HEK293 (cell line): ENCODE results near the gene CASK.
A peak's percentile ranks its signal among the peaks of the same experiment; 100 is the strongest.

Experiments used
- CTCF ChIA-PET: fragments of 350-600 bp; formaldehyde crosslinking; extraction: SDS; loops from one replicate; lab custom pipeline; 2021; ENCODE audit warnings: antibody characterized with exemption; lab: Yijun Ruan, JAX
- POLR2A ChIA-PET: fragments of 300-600 bp; formaldehyde crosslinking; extraction: SDS; loops from one replicate; lab custom pipeline; 2020; ENCODE audit warnings: antibody characterized with exemption, inconsistent platforms; lab: Yijun Ruan, JAX
- H3K27ac ChIP-seq: fragments of 200-500 bp; sonication (Bioruptor generic); 2 replicates; pipeline ENCODE4 v1.5.1; 2014; ENCODE audit warnings: low read depth, low read length, control low read depth, inconsistent platforms; ENCODE audit errors: extremely low read depth
- H3K36me3 ChIP-seq, 2 experiments: fragments of 200-500 bp in 1 of 2; sonication (Bioruptor generic) in 1 of 2; 1 replicate in 1 of 2; 2 replicates in 1 of 2; pipeline ENCODE4 v1.5.1; 2014 to 2017; ENCODE audit warnings: inconsistent platforms in 2 of 2, low read length in 2 of 2; ENCODE audit not compliant: control insufficient read depth in 2 of 2, insufficient read depth in 1 of 2
- H3K4me1 ChIP-seq: fragments of 200-500 bp; sonication (Bioruptor generic); 2 replicates; pipeline ENCODE4 v1.5.1; 2014; ENCODE audit warnings: mild to moderate bottlenecking, low read length, inconsistent platforms; ENCODE audit not compliant: control insufficient read depth, insufficient read depth
- H3K4me3 ChIP-seq: 2 replicates; pipeline ENCODE4 v1.5.1; 2011; ENCODE audit warnings: low read depth, mild to moderate bottlenecking, control low read depth, low read length, moderate library complexity
- H3K9me3 ChIP-seq: fragments of 200-500 bp; sonication (Bioruptor generic); 2 replicates; pipeline ENCODE4 v1.5.1; 2014; ENCODE audit warnings: low read depth, low read length, inconsistent platforms; ENCODE audit not compliant: control insufficient read depth, insufficient read depth
- FEZF1 ChIP-seq: fragments of 450-650 bp; formaldehyde crosslinking; IDR thresholded peaks from 2 replicates; pipeline ENCODE4 v1.5.1; 2016; ENCODE audit warnings: missing biosample characterization, missing genetic modification characterization
- PRDM1 ChIP-seq: fragments of 450-650 bp; formaldehyde crosslinking; IDR thresholded peaks from 2 replicates; pipeline ENCODE4; 2016; ENCODE audit warnings: missing biosample characterization, missing genetic modification characterization
- SCRT1 ChIP-seq: fragments of 450-650 bp; formaldehyde crosslinking; IDR thresholded peaks from 2 replicates; pipeline ENCODE4 v1.5.1; 2016; ENCODE audit warnings: missing biosample characterization, missing genetic modification characterization, borderline replicate concordance
- SP3 ChIP-seq: fragments of 450-650 bp; formaldehyde crosslinking; IDR thresholded peaks from 2 replicates; pipeline ENCODE4 v1.5.1; 2016; ENCODE audit warnings: missing biosample characterization, missing genetic modification characterization
- SP7 ChIP-seq: fragments of 450-650 bp; formaldehyde crosslinking; IDR thresholded peaks from 2 replicates; pipeline ENCODE4 v1.5.1; 2016; ENCODE audit warnings: missing biosample characterization, missing genetic modification characterization
- YY2 ChIP-seq: fragments of 450-650 bp; formaldehyde crosslinking; IDR thresholded peaks from 2 replicates; pipeline ENCODE4 v1.5.1; 2016; ENCODE audit warnings: missing biosample characterization, missing genetic modification characterization
- ZBTB17 ChIP-seq: fragments of 450-650 bp; formaldehyde crosslinking; IDR thresholded peaks from 2 replicates; pipeline ENCODE4 v1.5.1; 2016; ENCODE audit warnings: missing biosample characterization, missing genetic modification characterization
- ZBTB21 ChIP-seq: fragments of 450-650 bp; formaldehyde crosslinking; IDR thresholded peaks from 2 replicates; pipeline ENCODE4 v1.5.1; 2017; ENCODE audit warnings: missing biosample characterization, missing genetic modification characterization
- ZNF155 ChIP-seq: fragments of 450-650 bp; formaldehyde crosslinking; IDR thresholded peaks from 2 replicates; pipeline ENCODE4 v1.5.1; 2016; ENCODE audit warnings: missing biosample characterization, missing genetic modification characterization
- ZNF366 ChIP-seq: fragments of 450-650 bp; formaldehyde crosslinking; conservative IDR thresholded peaks from 2 replicates; pipeline ENCODE4 v1.5.1; 2016; ENCODE audit warnings: missing biosample characterization, missing genetic modification characterization
- ZNF600 ChIP-seq: fragments of 450-650 bp; formaldehyde crosslinking; IDR thresholded peaks from 2 replicates; pipeline ENCODE4 v1.5.1; 2016; ENCODE audit warnings: missing biosample characterization, missing genetic modification characterization
- ZNF654 ChIP-seq: fragments of 450-650 bp; formaldehyde crosslinking; IDR thresholded peaks from 2 replicates; pipeline ENCODE4 v1.5.1; 2016; ENCODE audit warnings: low read depth, missing biosample characterization, missing genetic modification characterization
- ZNF843 ChIP-seq: fragments of 450-650 bp; formaldehyde crosslinking; IDR thresholded peaks from 2 replicates; pipeline ENCODE4 v1.5.1; 2016; ENCODE audit warnings: missing biosample characterization, missing genetic modification characterization
- ZSCAN23 ChIP-seq: fragments of 450-650 bp; formaldehyde crosslinking; IDR thresholded peaks from 2 replicates; pipeline ENCODE4 v1.5.1; 2016; ENCODE audit warnings: missing biosample characterization, missing genetic modification characterization
- TF ChIP-seq, protein P1 (sequence below): fragments of 450-650 bp; formaldehyde crosslinking; IDR thresholded peaks from 2 replicates; pipeline ENCODE4 v1.5.1; 2017; ENCODE audit warnings: missing biosample characterization, missing genetic modification characterization
- TF ChIP-seq, protein P2 (sequence below): fragments of 450-650 bp; formaldehyde crosslinking; IDR thresholded peaks from 2 replicates; pipeline ENCODE4 v1.5.1; 2017; ENCODE audit warnings: missing biosample characterization, missing genetic modification characterization

Gene CASK

DNA sequence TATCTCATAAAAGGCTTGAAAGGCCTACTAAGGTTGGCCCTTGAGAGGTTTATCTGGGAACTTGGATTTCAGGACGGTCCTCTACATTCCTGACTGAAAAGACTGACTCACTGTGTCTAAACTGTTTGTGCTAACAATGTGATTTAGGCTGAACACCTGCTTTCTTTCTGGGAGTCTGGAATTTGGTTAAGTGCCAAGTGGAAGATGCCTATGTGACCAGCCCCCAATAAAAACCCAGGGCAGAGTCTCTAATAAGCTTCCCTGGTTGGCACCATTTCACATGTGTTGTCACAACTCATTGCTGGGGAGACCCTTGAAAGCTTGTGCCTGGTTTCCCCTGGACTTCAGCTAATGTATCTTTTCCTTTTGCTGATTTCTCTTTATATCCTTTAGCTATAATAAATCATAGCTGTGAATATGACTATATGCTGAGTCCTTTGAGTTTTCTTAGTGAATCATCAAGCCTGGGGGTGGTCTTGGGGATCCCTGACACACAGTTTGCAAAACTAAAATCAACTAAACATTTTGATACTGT lies 144.3 kb downstream of the CASK start (continued):
- TF ChIP-seq ZNF366 (tag by site-specific recombination) (0 out of 2 replicates have a peak, but pooled peaks have one; percentile 25), YY2 (tag by site-specific recombination) (no peak), SP7 (tag by site-specific recombination) (peak; percentile 60)
- TF ChIP-seq, protein P1, sequence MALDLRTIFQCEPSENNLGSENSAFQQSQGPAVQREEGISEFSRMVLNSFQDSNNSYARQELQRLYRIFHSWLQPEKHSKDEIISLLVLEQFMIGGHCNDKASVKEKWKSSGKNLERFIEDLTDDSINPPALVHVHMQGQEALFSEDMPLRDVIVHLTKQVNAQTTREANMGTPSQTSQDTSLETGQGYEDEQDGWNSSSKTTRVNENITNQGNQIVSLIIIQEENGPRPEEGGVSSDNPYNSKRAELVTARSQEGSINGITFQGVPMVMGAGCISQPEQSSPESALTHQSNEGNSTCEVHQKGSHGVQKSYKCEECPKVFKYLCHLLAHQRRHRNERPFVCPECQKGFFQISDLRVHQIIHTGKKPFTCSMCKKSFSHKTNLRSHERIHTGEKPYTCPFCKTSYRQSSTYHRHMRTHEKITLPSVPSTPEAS (tag by site-specific recombination): no peak
- TF ChIP-seq, all 188 proteins: peak for 11

DNA sequence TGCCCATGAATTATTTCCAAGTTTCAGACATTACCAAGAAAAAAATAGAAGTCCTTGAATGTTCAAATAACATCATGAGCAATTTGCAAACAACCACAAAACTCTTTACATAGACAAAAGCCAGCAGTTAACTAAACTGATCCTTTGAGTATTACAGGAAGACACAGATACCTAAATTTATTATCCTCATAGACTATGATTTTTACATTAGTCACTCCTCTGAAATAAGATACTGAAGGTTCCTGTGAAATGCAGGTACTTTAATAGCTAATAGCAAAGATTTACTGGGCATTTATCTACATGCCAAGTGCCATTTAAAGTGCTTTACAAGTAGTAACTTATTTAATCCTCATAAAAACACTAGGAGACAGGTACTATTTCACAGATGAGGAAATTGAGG lies 161.7 kb downstream of the CASK start:
- Histone ChIP-seq H3K27ac (no peak overlapping the region), H3K9me3 (no peaks in the 10 kb centered on the region), H3K4me3 (no peak overlapping the region), H3K4me1 (no peaks in the 10 kb centered on the region)
- POLR2A ChIA-PET: no interaction called here
- CTCF ChIA-PET: no interaction called here
- TF ChIP-seq ZSCAN23 (tag by site-specific recombination): no peak
- TF ChIP-seq ZNF843 (tag by site-specific recombination): peak; percentile 39; the same call in 1 of the 2 replicates
- no peak for TF ChIP-seq ZNF600 (tag by site-specific recombination)
- no peak for TF ChIP-seq ZBTB17 (tag by site-specific recombination)
- TF ChIP-seq, protein P2, sequence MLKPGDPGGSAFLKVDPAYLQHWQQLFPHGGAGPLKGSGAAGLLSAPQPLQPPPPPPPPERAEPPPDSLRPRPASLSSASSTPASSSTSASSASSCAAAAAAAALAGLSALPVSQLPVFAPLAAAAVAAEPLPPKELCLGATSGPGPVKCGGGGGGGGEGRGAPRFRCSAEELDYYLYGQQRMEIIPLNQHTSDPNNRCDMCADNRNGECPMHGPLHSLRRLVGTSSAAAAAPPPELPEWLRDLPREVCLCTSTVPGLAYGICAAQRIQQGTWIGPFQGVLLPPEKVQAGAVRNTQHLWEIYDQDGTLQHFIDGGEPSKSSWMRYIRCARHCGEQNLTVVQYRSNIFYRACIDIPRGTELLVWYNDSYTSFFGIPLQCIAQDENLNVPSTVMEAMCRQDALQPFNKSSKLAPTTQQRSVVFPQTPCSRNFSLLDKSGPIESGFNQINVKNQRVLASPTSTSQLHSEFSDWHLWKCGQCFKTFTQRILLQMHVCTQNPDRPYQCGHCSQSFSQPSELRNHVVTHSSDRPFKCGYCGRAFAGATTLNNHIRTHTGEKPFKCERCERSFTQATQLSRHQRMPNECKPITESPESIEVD (tag by site-specific recombination): 0 out of 2 replicates have a peak, but pooled peaks have one; percentile 36
- TF ChIP-seq FEZF1: peak; percentile 45; the same call in 1 of the 2 replicates
- TF ChIP-seq, all 188 proteins: peak for 3
- H3K36me3 ChIP-seq: no peaks in the 10 kb centered on the region

DNA sequence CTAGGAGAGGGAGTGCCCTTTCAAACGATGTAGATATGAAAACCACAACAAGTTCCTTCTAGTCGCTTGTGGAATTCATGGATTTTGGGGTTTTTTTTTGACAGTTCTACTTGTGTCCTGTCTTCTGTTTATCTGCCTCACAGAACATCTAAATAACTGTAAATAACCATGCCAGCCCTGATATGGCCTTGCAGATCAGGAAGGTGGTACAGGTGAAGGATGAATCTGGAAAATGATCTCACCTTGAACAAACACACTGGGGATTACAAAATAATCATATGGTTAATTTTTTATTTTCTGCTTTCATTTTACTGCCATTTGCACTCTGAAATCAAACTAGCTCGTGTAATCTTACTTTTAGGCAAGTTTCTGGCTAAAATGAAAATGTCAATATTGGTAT lies 162.2 kb downstream of the CASK start:
- TF ChIP-seq SP3 (tag by site-specific recombination) (no peak), ZNF155 (tag by site-specific recombination) (no peak), ZBTB21 (tag by site-specific recombination) (no peak), SCRT1 (tag by site-specific recombination) (no peak)
- Histone ChIP-seq H3K9me3 (no peaks in the 10 kb centered on the region), H3K27ac (no peak overlapping the region), H3K4me3 (no peak overlapping the region), H3K4me1 (no peaks in the 10 kb centered on the region), H3K36me3 (no peaks in the 10 kb centered on the region)
- ChIA-PET CTCF (interaction anchor here (0.7 to 3.4 kb wide), 6 partner anchors 21 to 1215 kb away, joined by 3 to 26 read pairs (median 6); no protein-coding TSS in a partner anchor), POLR2A (interaction anchor here (0.8 kb wide), 1 partner anchor 18 kb away, joined by 3 read pairs; no protein-coding TSS in a partner anchor)

DNA sequence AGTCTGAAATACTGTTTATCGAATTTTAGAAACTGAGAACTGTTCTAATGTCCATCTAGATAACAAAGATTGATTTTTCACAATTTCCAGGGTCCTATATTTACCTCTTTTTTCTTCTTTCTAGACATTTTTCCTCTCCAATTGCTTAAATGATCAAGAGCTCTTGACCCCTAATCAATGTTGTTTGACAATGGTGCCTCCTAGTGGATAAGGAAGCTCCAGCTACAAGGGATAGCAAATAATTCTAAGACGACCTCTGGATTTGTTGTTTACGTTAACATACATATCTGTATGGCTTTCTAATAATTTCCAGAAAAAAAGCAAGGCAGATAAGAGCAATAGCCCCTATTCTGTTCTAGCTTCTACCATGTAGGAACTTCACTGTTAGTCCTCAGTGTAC lies 163.5 kb downstream of the CASK start:
- POLR2A ChIA-PET: interaction anchor here (0.6 kb wide), 2 partner anchors 120 to 394 kb away, joined by 3 to 5 read pairs; no protein-coding TSS in a partner anchor
- no peaks in the 10 kb centered on the region for H3K4me1 ChIP-seq
- CTCF ChIA-PET: interaction anchor here (0.6 to 3.4 kb wide), 16 partner anchors 10 to 765 kb away, joined by 3 to 26 read pairs (median 5); no protein-coding TSS in a partner anchor
- peak; percentile 45 for TF ChIP-seq ZNF654 (tag by site-specific recombination)
- no peak for TF ChIP-seq PRDM1
- TF ChIP-seq, all 188 proteins: peak for 1
- H3K27ac ChIP-seq: no peak overlapping the region
- no peaks in the 10 kb centered on the region for H3K9me3 ChIP-seq
- H3K4me3 ChIP-seq: no peak overlapping the region
- no peaks in the 10 kb centered on the region for H3K36me3 ChIP-seq
